ENCODE data around the gene SUGCT. TPM values are rescaled to one million over a fixed set of nuclear protein-coding genes. Genes with fewer than 3 reads are reported as not detected.
"Not testable (repeated sequence)": the region's sequence is repeated elsewhere in the genome, so short reads cannot be mapped to it uniquely, and the experiment has no call there.

Gene SUGCT
- total RNA-seq, 1 donor from 2014 or later = 1.7 TPM

DNA sequence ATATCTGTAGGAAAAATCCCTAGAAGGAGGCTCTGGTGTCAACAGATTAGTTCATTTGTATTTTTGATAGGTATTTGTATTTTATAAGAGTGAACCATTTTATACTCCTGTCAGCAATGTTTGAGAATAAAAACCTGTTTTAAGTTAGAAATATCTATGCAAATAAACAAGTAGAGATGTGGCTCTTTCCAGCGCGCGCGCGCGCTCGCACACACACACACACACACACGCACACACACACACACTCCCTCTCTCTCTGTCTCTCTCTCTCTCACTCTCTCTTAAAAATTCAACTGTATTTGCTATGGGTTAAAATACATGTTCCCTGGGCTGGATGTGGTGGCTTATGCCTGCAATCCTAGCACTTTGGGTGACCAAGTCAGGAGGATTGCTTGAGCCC is 113.9 kb downstream of the SUGCT start:
- TF ChIP-seq, protein P1, sequence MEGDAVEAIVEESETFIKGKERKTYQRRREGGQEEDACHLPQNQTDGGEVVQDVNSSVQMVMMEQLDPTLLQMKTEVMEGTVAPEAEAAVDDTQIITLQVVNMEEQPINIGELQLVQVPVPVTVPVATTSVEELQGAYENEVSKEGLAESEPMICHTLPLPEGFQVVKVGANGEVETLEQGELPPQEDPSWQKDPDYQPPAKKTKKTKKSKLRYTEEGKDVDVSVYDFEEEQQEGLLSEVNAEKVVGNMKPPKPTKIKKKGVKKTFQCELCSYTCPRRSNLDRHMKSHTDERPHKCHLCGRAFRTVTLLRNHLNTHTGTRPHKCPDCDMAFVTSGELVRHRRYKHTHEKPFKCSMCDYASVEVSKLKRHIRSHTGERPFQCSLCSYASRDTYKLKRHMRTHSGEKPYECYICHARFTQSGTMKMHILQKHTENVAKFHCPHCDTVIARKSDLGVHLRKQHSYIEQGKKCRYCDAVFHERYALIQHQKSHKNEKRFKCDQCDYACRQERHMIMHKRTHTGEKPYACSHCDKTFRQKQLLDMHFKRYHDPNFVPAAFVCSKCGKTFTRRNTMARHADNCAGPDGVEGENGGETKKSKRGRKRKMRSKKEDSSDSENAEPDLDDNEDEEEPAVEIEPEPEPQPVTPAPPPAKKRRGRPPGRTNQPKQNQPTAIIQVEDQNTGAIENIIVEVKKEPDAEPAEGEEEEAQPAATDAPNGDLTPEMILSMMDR (IDR thresholded peaks at IDR 0.05) = no peak
- no peak for DNase-seq
- intact Hi-C loops (cut with DNase I) = no loop called here

DNA sequence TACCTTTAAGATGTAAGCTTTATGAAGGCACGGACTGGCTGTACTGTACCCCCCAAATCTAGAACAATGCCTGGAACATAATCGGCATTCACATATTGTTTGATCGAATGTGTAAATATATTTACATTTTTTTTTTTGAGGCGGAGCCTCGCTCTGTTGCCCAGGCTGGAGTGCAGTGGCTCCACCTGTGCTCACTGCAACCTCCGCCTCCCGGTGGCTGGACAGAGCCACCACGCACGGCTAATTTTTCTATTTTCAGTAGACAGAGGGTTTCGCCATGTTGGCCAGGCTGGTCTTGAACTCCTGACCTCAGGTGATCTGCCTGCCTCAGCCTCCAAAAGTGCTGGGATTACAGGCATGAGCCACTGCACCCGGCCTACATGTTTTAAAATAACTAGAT is 118.6 kb downstream of the SUGCT start:
- intact Hi-C loops (cut with DNase I); H3K4me1 ChIP-seq; H3K4me3 ChIP-seq; H3K27me3 ChIP-seq (ENCODE audit: low read depth); ATAC-seq; DNase-seq; H3K9me3 ChIP-seq; H3K27ac ChIP-seq; H3K36me3 ChIP-seq: not testable (repeated sequence)

More for the DNA sequence above, 113.9 kb downstream of the SUGCT start:
- Histone ChIP-seq H3K4me1 (no peaks in the 10 kb centered on the region), H3K27ac (no peak overlapping the region), H3K9me3 (no peaks in the 10 kb centered on the region), H3K4me3 (no peak overlapping the region), H3K36me3 (no peaks in the 10 kb centered on the region), H3K27me3 (ENCODE audit: low read depth) (no peaks in the 10 kb centered on the region)
- ATAC-seq = no peak

GRCh38 chr7:40263752-40264390 is 129.1 kb downstream of the SUGCT start:
- TF ChIP-seq, protein P1 (IDR thresholded peaks at IDR 0.05) = no peak
- Histone ChIP-seq H3K4me3 (no peak overlapping the region), H3K27ac (no peak overlapping the region), H3K4me1 (no peaks in the 10 kb centered on the region), H3K9me3 (no peaks in the 10 kb centered on the region), H3K36me3 (no peaks in the 10 kb centered on the region), H3K27me3 (ENCODE audit: low read depth) (no peaks in the 10 kb centered on the region)
- DNase-seq (no peak), ATAC-seq (no peak)
- intact Hi-C loops (cut with DNase I) = no loop called here

DNA sequence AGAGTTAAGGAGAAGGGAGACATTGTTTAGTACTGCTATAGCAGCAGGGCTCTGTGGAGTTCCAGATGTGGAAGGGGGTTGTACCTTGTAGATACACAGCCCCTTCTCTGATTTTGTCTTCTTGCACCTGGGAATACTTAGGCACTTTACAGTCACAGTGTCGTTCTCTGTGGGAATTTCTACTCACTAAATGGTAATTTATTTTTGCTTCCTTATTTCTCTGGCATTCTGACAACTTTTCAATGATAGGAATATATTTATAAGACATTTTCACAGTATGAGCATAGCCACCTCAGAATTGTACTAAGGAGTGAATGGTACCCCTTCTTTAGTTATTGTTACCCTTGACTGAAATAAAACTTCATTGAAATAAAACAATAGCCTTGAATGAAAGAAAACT is 132.8 kb downstream of the SUGCT start:
- ATAC-seq (no peak), DNase-seq (no peak)
- TF ChIP-seq, protein P1 (IDR thresholded peaks at IDR 0.05) = no peak
- Histone ChIP-seq H3K27me3 (ENCODE audit: low read depth) (no peaks in the 10 kb centered on the region), H3K27ac (no peak overlapping the region), H3K36me3 (no peaks in the 10 kb centered on the region), H3K9me3 (no peaks in the 10 kb centered on the region), H3K4me3 (no peak overlapping the region), H3K4me1 (no peaks in the 10 kb centered on the region)
- intact Hi-C loops (cut with DNase I) = no loop called here

GRCh38 chr7:40268810-40269209 is 134.0 kb downstream of the SUGCT start:
- peak; percentile 85 to 92 for ATAC-seq
- H3K9me3 ChIP-seq; H3K27me3 ChIP-seq (ENCODE audit: low read depth); H3K27ac ChIP-seq; intact Hi-C loops (cut with DNase I); H3K4me3 ChIP-seq; DNase-seq; H3K36me3 ChIP-seq; H3K4me1 ChIP-seq: not testable (repeated sequence)

DNA sequence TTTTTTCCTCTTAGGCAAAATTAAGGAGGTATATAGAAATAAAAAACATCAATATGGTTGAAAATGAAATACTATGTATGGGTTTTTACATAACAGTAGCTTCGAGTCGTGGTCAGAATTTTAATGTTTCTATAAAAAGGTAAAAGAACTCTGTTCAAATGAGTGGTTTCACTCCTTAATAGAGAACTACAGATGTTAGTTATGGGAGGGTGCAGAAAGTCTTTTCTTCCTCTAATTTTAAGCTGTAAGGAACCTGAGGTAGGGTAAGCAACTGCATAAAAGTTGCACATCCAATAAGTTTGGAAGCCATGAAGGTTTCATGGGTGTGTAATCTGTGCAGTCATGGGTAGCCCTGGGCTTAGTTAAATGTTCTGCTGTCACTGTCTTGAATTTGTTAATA is 141.3 kb downstream of the SUGCT start:
- Histone ChIP-seq H3K36me3 (no peaks in the 10 kb centered on the region), H3K4me3 (no peak overlapping the region), H3K27me3 (ENCODE audit: low read depth) (no peaks in the 10 kb centered on the region), H3K9me3 (no peaks in the 10 kb centered on the region), H3K27ac (no peak overlapping the region), H3K4me1 (no peaks in the 10 kb centered on the region)
- TF ChIP-seq, protein P1 (IDR thresholded peaks at IDR 0.05) = no peak
- no peak for DNase-seq
- no peak for ATAC-seq
- intact Hi-C loops (cut with DNase I) = no loop called here

Data from lower lobe of right lung (tissue), 2 donors.